Adrenal gland (tissue), 5 donors: Measurements from ENCODE around the gene SBK2.

Source experiments
- POLR2A ChIP-seq, 2 donors: fragments of 450-650 bp; IDR thresholded peaks; one replicate each; pipeline ENCODE4 v1.6.1; 2017; ENCODE audit warnings: antibody characterized with exemption in 2 of 2, mild to moderate bottlenecking in 2 of 2, moderate library complexity in 1 of 2
- TF ChIP-seq, protein P1 (sequence below), 6 experiments: fragments of 450-650 bp in 4 of 6; fragments of 200-600 bp in 2 of 6; sonication (generic) in 1 of 6; IDR thresholded peaks; 1 replicate in 5 of 6; 2 replicates in 1 of 6; pipeline versions ENCODE4 v1.5.1 to v1.8.0; 2016 to 2021; ENCODE audit warnings: antibody characterized with exemption in 6 of 6, mild to moderate bottlenecking in 2 of 6, moderate library complexity in 1 of 6
- donor health status: DM: no; HTN: no; CAD: no.

- TF ChIP-seq, protein P1, sequence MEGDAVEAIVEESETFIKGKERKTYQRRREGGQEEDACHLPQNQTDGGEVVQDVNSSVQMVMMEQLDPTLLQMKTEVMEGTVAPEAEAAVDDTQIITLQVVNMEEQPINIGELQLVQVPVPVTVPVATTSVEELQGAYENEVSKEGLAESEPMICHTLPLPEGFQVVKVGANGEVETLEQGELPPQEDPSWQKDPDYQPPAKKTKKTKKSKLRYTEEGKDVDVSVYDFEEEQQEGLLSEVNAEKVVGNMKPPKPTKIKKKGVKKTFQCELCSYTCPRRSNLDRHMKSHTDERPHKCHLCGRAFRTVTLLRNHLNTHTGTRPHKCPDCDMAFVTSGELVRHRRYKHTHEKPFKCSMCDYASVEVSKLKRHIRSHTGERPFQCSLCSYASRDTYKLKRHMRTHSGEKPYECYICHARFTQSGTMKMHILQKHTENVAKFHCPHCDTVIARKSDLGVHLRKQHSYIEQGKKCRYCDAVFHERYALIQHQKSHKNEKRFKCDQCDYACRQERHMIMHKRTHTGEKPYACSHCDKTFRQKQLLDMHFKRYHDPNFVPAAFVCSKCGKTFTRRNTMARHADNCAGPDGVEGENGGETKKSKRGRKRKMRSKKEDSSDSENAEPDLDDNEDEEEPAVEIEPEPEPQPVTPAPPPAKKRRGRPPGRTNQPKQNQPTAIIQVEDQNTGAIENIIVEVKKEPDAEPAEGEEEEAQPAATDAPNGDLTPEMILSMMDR (IDR thresholded peaks at IDR 0.05), result no peak
- no peak for TF ChIP-seq POLR2A (IDR thresholded peaks at IDR 0.05)
Observed at GRCh38 chr19:55581823-55582223, 44.9 kb upstream of the SBK2 start.
